HL-60 (cell line): ENCODE data around the gene U2AF1L4.

Experiments used
- DNase-seq, 2 experiments: peaks; one replicate each; pipeline ENCODE4 v3.0.0-alpha.2; 2010 to 2020; ENCODE audit warnings: low read depth in 1 of 2, low spot score in 1 of 2
- H3K27ac ChIP-seq: fragments of 250-450 bp; sonication (Bioruptor Pico); replicated peaks from 2 replicates; pipeline ENCODE4 v1.5.1; 2020; ENCODE audit warnings: mild to moderate bottlenecking, moderate library complexity
- H3K27me3 ChIP-seq: fragments of 250-450 bp; sonication (Bioruptor Pico); 2 replicates; pipeline ENCODE4 v1.5.1; 2021; ENCODE audit warnings: mild to moderate bottlenecking, moderate library complexity; ENCODE audit not compliant: insufficient read depth, poor library complexity, severe bottlenecking
- H3K4me3 ChIP-seq: replicated peaks from 2 replicates; pipeline ENCODE4 v1.5.1; 2011; ENCODE audit warnings: mild to moderate bottlenecking, control low read depth, low read length; ENCODE audit not compliant: insufficient read depth
- CTCF ChIP-seq: IDR thresholded peaks from one replicate; pipeline ENCODE4 v1.5.1; 2011; ENCODE audit warnings: low read length, control low read depth, inconsistent platforms; ENCODE audit not compliant: insufficient read depth
- GABPA ChIP-seq: IDR thresholded peaks from 2 replicates; pipeline ENCODE4 v1.6.1; 2012; ENCODE audit warnings: low read depth
- POLR2AphosphoS5 ChIP-seq: IDR thresholded peaks from 2 replicates; pipeline ENCODE4 v1.6.1; 2012; ENCODE audit warnings: low read depth
- REST ChIP-seq: IDR thresholded peaks from 2 replicates; pipeline ENCODE4 v1.6.1; 2012; ENCODE audit warnings: low read depth; ENCODE audit not compliant: insufficient replicate concordance
- SPI1 ChIP-seq: IDR thresholded peaks from 2 replicates; pipeline ENCODE4 v1.6.1; 2012; ENCODE audit warnings: low read depth, mild to moderate bottlenecking, borderline replicate concordance

U2AF1L4 gene

GRCh38 chr19:35780058-35780457 lies 34.8 kb upstream of the U2AF1L4 start:
- no peak for DNase-seq
- Histone ChIP-seq H3K27ac (no peak overlapping the region), H3K4me3 (no peak overlapping the region), H3K27me3 (no peaks in the 10 kb centered on the region)
- TF ChIP-seq POLR2AphosphoS5 (no peak), CTCF (no peak), REST (no peak), GABPA (no peak), SPI1 (no peak)

GRCh38 chr19:35779033-35779432 lies 33.8 kb upstream of the U2AF1L4 start:
- no peak for TF ChIP-seq SPI1
- TF ChIP-seq CTCF: no peak
- TF ChIP-seq GABPA: no peak
- TF ChIP-seq POLR2AphosphoS5: no peak
- TF ChIP-seq REST: no peak
- no peak overlapping the region for H3K27ac ChIP-seq
- H3K4me3 ChIP-seq: no peak overlapping the region
- no peak for DNase-seq
- no peaks in the 10 kb centered on the region for H3K27me3 ChIP-seq

GRCh38 chr19:35777961-35778360 lies 32.7 kb upstream of the U2AF1L4 start:
- no peak overlapping the region for H3K27ac ChIP-seq
- H3K27me3 ChIP-seq: no peaks in the 10 kb centered on the region
- DNase-seq: no peak
- no peak overlapping the region for H3K4me3 ChIP-seq
- TF ChIP-seq GABPA: no peak
- TF ChIP-seq CTCF: no peak
- no peak for TF ChIP-seq SPI1
- no peak for TF ChIP-seq REST
- no peak for TF ChIP-seq POLR2AphosphoS5
